HG03095 (cell line): ENCODE measurements around the gene RPS29.

Experiments
- ATAC-seq: cut with Tn5 transposase; IDR thresholded peaks from one replicate; pipeline ENCODE4 v1.9.1; 2021; ENCODE audit warnings: moderate library complexity; ENCODE audit not compliant: unreplicated experiment

RPS29 gene

DNA sequence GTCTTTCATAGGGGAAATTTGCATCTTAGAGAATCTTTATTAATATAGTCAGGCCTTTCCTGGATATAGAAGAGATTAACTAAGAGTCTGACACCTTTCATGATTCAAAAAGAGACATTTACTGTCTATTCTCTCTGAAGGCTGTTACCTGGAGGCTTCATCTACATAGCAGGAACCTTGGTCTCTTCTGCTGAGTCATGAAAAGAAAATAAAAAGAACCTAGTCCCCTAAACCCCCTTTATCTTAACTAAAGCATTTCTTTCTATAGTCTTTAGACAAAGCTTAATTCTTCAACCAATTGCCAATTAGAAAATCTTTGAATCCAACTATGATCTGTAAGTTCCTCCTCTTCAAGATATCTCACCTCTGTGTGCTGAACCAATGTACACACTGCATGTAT is 33.1 kb downstream of the RPS29 start:
- no peak for ATAC-seq

DNA sequence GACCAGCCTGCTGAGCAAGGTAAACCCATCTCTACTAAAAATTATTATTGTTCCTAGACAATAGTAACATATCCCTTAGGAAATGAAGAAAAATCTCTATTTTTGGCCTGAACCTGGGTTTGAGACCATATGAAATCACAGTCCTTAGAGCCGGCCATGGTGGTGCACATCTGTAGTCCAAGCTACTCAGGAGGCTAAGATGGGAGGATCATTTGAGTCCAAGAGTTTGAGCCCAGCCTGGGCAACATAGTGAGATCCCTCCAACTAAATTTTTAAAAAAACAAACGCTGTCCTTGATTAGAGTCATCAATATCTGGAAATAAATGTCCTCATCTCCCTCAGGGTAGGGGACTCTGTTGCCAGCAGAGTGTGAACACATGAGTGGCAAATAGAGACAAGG is 34.6 kb downstream of the RPS29 start:
- ATAC-seq, result no peak

DNA sequence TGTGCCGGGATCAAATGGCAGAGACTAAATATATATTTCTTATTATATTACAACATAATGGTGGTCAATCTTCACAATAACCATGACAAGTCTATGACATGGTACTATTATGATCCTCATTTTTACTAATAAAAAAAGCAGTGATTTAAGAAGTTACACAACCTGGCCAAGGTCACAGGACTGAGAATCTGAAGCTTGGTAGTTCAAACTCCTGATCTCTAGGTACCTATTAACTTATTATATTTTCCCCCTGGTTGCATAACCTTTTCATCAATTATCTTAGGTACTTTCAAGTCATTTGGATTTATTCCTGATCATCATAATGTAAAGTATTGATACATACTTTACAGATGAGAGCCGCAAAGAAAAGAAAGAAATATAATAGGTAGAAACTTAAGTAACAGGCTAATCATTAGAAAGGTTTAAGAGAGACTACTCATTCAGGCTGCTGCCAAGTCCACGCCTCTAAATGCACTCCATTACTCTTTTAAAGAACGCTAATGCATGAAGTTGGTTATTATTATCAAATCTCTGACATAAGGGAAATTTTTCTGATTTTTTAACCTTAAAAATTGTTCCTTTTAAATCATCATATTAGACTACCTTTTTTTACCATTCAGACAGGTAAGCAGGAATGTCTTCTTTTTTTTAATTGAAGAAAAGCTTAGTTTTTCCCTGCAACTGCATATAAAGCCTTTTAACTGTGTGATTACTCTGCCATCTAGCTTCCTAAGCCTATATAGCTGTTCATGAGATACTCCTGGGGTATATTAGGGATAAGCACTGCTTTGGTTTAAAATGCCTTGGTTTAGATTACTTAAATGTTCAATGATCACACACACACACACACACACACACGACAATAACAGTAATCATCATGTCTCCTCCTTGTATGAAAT is 35.6 kb downstream of the RPS29 start:
- no peak for ATAC-seq

DNA sequence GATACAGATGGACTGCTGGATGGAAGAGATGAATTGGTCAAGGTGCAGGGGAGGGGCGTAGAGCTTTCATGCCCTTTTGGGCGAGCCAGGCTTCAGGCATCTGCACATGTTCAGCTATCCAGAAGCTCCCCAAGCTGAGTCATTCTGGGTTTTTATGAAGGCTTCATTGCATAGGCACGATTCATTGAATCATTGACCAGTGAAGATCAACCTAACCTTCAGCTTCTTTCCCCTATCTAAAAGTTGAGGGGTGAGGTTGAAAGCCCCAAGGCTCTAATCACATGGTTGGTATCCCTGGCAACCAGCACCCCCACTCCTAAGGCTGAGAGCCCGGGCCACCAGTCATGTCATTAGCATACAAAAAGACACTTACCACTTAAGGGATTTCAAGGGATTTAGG is 36.3 kb downstream of the RPS29 start:
- no peak for ATAC-seq

DNA sequence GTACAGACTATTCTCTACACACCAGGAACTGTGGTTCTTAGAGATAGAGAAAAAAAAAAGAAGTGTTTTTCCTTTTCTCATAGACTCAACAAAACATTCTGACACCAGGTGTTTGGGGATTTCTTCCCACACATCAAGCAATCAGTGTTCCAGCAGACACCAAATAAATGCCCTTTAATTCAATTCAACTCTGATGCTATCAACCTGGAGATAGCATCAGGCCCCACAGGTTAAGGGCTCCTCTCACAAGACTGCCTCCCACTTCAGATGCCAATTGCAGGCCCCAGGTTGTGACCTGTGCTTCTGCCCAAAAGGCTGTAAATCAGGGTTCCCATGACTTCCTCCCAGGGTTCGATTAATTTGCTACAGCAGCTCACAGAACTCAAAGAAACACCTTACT is 36.7 kb downstream of the RPS29 start:
- no peak for ATAC-seq

DNA sequence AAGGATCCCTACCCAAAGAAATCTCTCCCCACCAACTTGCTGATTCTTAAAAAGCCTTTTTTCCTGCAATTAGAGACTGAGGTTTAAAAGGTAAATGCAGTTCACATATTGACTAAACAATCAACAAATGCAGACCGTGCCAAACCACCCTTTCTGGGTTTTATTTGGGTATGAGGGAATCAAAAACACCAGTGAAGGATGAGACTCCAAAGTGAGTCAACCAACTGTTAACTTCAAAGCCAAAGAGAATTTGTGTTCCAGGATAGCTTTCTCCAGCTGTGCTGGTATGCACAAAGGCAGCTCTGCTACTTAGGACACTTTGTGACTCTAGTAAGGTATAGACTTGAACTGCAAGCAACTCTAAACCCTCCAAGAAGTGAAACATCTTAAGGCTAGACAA is 39.4 kb downstream of the RPS29 start:
- no peak for ATAC-seq

DNA sequence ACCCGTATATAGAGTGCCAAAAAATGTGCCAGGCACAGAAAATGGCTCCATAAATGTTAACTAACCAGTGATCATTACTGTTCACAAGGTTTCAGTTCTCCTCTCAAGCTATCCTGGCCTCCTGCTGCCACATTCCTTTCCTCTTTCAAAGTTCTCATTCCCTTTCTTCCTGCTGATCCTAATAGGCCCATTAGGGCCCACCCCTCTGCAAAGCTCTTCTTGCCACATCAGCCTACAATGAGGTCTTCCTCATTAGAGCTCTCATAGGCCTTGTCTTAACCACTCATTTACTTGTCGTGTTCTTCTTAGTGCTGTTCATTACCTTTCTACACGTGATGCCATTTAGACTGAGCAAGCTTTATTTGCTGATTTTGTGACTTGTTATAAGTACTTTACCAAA is 40.5 kb downstream of the RPS29 start:
- no peak for ATAC-seq

DNA sequence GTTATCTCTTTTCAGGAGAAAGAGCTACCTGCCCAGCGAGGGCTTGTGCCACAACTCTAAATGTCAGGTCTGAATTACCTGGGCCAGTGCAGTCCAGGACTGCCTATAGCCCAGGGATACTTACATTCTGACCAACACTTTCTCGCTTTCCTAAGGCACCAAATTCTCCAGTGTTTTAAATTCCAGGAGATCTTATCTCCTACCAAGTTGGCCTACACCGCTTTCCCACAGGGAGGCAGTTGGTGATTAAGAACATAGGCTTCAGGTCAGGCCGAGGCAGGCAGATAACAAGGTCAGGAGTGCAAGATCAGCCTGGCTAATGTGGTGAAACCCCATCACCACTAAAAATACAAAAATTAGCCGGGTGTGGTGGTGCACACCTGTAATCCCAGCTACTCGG is 41.1 kb downstream of the RPS29 start:
- ATAC-seq, result no peak

DNA sequence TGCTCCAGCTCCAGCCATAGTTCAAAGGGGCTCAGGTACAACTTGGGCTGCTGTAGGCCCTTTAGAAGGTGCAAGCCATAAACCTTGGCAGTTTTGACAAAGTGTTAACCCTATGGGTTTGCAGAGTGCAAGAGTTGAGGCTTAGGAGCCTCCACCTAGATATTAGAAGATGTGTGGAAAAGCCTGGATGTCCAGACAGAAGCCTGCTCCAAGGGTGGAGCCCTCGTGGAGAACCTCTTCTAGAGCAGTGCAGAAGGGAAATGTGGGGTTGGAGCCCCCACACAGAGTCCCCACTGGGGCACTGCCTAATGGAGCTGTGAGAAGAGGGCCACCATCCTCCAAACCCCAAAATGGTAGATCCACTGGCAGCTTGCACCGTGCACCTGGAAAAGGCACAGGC is 45.1 kb downstream of the RPS29 start:
- no peak for ATAC-seq

DNA sequence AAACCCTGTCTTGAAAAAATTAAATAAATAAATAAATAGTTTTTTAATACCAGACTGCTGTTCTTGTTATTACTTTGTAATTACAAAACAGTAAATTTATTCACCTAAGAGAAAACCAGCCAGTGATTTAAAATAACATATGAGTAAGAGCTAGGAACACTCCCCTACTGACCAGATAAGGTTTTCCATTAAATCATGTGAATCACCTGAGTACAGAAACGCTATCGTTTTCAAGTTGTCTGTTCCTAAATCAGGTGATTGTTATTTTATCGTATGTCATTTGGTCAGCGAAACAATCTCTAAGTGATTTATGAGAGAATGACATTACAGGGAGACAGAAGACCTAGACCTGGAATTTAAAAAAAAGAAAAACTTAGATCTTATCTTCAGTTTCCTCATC is 47.3 kb downstream of the RPS29 start:
- ATAC-seq, result no peak
